T follicular helper cell (primary cell): ENCODE data around the gene NR5A2.

Experiments used
- DNase-seq: peaks from one replicate; pipeline ENCODE4 v3.0.0-alpha.2; 2020; ENCODE audit warnings: low read depth

Gene NR5A2

DNA sequence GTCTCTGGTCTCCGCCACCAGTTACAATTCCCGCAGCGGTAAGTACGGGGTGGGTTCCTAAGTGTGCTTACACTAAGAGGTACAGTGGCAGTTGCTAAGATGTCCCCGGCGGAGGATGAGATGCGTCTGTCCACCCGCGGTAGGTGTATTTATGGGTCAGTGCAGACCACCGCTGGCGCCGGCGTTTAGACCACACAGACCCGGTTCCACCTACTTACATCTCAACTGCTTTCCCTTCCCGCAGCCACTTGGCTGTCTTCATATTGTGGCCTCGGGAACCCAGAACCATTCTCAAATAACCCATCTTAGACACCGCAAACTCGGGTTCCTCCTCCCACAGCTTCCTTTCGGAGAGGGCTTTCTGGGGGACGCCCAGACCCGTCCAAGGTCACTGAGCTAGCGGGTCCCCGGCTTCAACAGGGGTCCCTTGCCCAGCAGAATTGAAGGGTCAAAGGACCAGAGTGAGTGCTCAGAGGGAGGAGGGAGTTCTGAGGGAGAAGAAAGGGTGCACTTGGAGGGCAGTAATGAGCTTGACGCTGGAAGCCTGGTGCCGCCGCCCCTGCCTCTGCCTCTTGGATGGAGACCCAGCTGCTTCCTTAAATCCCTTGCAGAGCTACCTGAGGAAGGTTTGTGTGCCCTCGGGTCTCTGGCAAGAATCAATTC, 8.6 kb downstream of the NR5A2 start:
- DNase-seq: no peak

GRCh38 chr1:200036619-200037270, 9.2 kb downstream of the NR5A2 start:
- DNase-seq: no peak

- no peak for DNase-seq
Measured at GRCh38 chr1:200037501-200037900, 10.0 kb downstream of the NR5A2 start.

DNA sequence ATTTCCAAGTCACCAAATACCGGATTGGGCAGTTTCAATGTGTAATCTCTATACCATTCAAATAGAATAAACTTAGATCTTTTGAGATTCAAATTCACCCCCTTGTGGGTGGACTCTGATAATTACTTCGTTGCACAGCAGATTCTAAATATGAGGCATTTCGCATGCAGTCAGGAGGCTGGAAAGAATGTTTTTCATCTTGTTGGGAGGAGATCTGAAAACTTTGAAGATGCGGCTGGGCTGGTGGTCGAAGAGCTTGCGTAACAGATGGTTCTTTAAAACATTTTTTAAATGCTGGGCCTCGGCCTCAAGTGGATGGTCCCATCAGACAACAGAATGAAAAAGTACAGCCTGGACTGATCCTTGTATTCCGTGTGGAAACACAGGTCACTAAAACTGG, 10.4 kb downstream of the NR5A2 start:
- no peak for DNase-seq

DNA sequence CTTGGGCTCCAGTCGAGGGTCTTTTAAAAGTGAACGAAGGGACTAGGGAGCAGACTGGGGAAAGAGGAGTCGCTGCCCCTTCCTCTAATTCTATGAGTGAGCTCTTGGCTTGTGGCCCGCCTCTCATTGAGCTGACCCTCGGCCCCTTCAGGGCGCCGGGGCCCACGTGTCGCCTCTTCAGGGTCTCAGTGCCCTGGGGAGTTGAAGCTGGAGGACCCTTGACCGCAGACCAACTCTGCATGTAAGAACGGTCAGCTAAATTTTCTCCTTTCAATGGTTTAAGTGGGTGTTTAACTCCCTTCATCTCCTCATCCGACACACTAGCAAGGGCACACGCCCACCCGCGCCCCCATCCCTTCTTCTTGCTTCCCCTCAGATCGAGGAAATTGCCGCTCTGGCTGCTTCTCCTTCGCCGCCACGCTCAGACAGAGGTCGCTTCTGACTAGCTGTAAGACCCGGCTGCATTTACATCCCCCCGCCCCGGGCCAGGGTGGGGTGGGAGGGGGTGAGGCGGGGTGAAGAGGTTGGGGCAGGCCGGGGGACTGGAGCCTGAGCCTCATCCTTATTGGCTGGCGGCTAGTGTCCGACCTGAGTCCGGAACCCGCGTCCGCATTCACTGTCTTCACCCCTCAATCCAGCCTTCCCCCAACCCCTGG, 10.9 kb downstream of the NR5A2 start:
- no peak for DNase-seq

GRCh38 chr1:200038981-200039848, 11.7 kb downstream of the NR5A2 start:
- DNase-seq: no peak

GRCh38 chr1:200039849-200040474, 12.5 kb downstream of the NR5A2 start:
- no peak for DNase-seq

GRCh38 chr1:200040481-200041138, 13.1 kb downstream of the NR5A2 start:
- DNase-seq: no peak

- DNase-seq: no peak
Measured at GRCh38 chr1:200041337-200042118, 14.0 kb downstream of the NR5A2 start.

GRCh38 chr1:200042119-200042551, 14.6 kb downstream of the NR5A2 start:
- no peak for DNase-seq

DNA sequence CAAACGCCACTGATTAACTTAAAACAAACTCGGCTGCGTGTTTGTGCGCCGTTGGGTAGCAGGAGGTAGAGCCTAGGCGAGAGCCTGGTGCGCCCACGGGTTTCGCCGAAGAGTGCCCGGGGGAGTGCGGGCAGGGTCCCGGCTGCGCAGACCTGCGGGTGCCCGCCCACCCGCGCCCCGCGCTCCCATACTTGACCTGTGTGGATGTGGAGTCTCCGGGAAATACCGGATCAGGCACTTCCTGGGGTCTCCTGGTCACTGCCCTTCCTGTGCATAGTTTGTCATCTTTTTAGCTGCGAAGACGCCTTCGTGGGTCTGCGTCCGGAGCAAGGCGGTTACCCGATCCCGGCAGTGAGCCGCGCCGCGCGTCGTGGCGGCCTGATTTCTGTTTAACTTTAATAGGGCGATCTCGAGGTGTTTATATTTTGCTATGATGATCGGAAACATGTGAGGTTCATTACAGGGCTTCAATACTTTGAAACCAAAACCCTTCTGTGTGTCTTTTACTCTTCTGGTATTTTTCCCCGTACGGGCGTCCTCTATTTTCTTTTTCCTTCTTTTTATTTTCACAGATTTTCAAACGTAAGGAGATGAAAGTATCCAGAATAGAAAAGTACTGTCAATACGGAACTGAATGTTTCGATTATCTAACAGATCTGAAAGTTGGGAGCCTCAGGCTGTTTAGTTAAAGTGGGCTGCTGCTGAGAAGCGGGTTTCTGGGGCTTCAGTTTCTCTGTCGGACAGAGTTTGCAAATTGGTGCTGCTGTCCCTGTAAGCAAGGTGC, 15.2 kb downstream of the NR5A2 start:
- DNase-seq: no peak

- no peak for DNase-seq
Measured at GRCh38 chr1:200043336-200043668, 15.8 kb downstream of the NR5A2 start.

DNA sequence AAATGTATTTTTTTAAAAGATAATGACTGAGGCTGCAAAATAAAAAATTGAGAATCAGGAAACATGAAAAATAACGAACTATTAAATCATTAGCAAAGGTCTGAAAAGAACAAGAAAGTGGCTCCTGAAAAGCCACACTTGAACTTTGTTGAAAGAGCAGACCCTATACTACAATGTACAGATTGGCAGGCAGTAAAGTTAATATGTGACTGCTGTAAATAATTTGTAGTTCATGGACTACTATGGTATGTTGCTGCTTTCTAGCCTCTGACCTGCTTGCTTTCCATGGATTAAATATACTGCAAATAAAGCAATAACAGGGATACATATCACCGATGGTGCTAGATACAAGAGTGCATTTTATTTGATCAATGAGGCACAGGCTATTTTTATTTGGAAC, 18.6 kb downstream of the NR5A2 start:
- no peak for DNase-seq

DNA sequence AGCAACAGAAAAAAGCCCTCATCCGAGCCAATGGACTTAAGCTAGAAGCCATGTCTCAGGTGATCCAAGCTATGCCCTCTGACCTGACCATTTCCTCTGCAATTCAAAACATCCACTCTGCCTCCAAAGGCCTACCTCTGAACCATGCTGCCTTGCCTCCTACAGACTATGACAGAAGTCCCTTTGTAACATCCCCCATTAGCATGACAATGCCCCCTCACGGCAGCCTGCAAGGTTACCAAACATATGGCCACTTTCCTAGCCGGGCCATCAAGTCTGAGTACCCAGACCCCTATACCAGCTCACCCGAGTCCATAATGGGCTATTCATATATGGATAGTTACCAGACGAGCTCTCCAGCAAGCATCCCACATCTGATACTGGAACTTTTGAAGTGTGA, 20.7 kb downstream of the NR5A2 start:
- no peak for DNase-seq

DNA sequence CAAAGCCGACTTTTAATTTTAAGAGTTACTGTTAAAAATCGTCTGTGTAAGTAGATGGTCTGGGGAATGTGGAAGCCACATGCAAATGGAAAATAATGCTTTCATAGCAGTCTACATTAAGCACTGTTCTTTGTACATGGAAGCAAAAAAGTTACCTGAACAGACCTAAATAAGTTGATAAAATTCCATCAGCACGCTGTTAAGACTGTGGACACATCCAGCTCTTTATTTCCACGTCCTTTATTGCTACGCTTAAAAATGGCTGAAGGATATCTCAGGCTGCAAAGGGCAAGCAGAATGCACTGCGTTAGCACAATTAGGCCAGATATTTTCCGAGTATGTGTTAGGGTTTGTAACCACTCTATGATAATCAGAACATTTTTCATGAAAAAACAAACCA, 22.3 kb downstream of the NR5A2 start:
- no peak for DNase-seq

- no peak for DNase-seq
Measured at GRCh38 chr1:200051620-200052019, 24.1 kb downstream of the NR5A2 start.

DNA sequence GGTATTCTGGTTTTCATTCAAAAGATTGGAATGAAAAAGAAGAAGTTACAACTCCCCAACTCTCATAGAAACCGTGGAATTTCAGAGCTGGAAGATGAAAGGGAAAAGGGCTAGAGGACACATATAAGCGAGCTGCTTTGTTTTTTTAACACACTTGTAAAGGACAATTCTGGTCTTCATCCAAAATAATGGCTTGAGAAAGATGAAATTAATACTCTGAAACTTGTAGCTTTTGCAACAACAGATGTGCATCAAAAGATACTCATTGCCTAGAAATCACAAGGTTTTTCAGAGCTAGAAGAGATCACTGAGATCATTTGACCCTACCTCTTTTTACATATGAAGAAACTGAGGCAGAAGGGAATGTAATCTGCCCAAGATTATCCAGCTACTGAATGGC, 25.6 kb downstream of the NR5A2 start:
- DNase-seq: no peak

GRCh38 chr1:200053646-200054045, 26.1 kb downstream of the NR5A2 start:
- DNase-seq: no peak

DNA sequence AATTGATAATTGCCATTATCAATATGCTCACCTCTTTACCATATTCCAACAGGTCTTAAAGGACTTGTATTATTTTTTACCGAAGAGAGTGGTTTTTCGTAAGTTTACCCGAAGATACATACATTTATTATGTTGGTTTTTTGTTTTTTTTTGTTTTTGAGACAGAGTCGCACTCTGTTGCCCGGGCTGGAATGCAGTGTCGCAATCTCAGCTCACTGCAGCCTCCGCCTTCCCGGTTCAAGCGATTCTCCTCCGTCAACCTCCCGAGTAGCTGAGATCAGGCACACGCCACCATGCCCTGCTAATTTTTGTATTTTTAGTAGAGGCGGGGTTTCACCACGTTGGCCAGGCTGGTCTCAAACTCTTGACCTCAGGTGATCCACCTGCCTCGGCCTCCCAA, 30.8 kb downstream of the NR5A2 start:
- DNase-seq: no peak

DNA sequence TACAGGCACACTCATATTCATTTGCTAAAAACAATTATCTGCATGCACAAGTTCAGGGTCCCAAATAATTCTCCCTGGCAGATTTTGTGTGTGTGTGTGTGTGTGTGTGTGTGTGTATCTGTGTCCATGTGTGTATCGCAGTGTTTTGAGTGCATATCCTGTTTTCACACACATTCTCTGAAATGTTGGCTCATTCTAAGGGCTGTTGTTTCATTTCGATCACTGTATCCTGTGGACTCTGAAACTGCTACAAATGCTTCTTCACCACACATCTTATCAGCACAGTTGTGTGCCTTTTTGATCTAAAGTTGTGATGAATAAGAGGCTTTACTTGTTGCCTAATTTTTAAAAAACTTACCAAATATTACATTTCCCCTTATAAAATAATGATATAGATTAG, 34.6 kb downstream of the NR5A2 start:
- no peak for DNase-seq
